PFSK-1 (cell line): ENCODE measurements around the gene SAMD10.

Experiments
- FOXP2 ChIP-seq: optimal IDR thresholded peaks from 2 replicates; pipeline ENCODE3; 2011; ENCODE audit warnings: borderline replicate concordance, control low read depth, inconsistent platforms; ENCODE audit not compliant: insufficient read depth; ENCODE audit errors: extremely low read length, extremely low read depth
- POLR2AphosphoS5 ChIP-seq: IDR thresholded peaks from 2 replicates; pipeline ENCODE4 v1.6.1; 2012; ENCODE audit warnings: low read depth, mild to moderate bottlenecking, control low read depth, low read length, moderate library complexity
- REST ChIP-seq, 2 experiments: IDR thresholded peaks; 2 replicates each; pipeline versions ENCODE4 v1.6.1 to v1.8.0; 2011 to 2012; ENCODE audit warnings: low read depth in 2 of 2, low read length in 2 of 2, control low read depth in 1 of 2, inconsistent platforms in 1 of 2, mild to moderate bottlenecking in 1 of 2, moderate library complexity in 1 of 2; ENCODE audit not compliant: insufficient read depth in 1 of 2
- SIN3A ChIP-seq: IDR thresholded peaks from 2 replicates; pipeline ENCODE4 v1.6.1; 2012; ENCODE audit warnings: mild to moderate bottlenecking, low read length, moderate library complexity, borderline replicate concordance; ENCODE audit not compliant: insufficient read depth
- TAF1 ChIP-seq: IDR thresholded peaks from 2 replicates; pipeline ENCODE4 v1.6.1; 2012; ENCODE audit warnings: low read length, control low read depth, borderline replicate concordance; ENCODE audit not compliant: insufficient read depth

SAMD10 gene

DNA sequence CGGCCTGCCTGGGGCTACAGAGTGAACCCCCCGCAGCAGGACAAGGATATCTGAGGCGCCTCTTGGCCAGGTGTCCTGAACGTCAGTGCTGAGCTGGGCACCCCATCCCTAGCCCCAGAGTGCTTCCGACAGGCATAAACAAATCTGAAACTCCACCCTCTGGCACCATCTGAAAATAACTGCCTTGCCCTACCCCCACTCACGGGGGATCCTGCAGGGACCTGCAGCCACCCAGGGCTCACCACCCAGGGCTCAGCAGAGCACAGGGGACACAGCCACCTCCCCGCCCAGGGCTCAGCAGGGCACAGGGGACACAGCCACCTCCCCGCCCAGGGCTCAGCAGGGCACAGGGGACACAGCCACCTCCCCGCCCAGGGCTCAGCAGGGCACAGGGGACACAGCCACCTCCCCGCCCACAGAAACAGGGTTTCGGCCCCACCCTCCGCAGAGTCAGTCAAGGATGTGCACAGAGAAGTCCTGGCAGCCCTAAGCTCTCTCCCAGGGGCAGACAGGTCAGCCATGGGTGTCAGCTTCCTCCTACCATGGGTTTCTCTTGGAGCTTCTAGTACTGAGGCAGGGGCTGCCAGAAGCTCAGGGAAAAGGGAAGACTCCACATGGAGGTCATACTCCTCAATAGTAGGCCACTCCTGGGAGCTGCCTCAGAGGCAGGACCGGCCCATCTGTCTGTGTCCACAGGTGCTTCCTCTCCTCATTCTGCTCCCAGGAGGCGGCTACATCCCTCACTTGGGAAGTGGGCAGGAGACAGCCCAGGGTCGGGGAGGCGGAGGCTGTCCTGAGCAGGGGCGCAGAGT is 27.8 kb downstream of the SAMD10 start:
- TF ChIP-seq TAF1 (no peak), POLR2AphosphoS5 (no peak), SIN3A (no peak), REST (IDR thresholded peaks at IDR 0.05; ENCODE audit: insufficient read depth in 1 of 2, low read depth in 2 of 2, low read length in 2 of 2) (no peak), FOXP2 (no peak)

DNA sequence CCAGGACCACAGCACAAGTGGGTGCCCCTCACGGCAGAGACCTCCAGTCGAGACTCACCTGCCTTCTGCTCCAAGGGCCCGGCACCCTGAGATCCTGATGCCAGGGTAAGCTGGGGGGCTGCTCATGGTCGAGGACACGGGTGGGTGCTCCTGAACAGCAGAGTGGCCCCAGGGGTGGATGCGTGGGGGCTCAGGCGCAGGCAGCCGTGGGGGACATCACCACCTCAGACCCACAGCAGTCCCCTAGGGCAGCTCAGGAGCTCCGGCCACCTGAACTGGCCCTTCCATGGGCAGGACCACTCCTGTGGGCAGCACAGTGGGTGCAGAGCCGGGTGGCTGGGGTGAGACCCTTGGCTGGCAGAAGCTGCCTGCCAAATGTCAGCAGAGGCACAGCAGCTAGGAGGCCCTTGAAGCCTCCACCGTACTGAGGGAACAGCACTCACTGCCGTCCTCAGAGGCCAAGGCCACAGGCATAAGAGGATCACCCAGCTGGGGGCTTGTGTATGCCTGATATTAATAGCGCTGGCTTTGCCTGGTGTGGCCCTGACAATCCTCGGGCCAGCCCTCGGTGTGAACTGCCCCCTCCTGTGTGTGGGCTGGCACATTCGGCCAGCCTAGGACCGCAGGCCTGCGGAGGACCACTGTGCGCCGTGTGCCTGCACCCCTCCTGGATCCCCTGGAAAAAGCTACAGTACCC is 28.6 kb downstream of the SAMD10 start:
- TF ChIP-seq FOXP2 (no peak), POLR2AphosphoS5 (no peak), SIN3A (no peak), TAF1 (no peak), REST (IDR thresholded peaks at IDR 0.05; ENCODE audit: insufficient read depth in 1 of 2, low read depth in 2 of 2, low read length in 2 of 2) (no peak)

DNA sequence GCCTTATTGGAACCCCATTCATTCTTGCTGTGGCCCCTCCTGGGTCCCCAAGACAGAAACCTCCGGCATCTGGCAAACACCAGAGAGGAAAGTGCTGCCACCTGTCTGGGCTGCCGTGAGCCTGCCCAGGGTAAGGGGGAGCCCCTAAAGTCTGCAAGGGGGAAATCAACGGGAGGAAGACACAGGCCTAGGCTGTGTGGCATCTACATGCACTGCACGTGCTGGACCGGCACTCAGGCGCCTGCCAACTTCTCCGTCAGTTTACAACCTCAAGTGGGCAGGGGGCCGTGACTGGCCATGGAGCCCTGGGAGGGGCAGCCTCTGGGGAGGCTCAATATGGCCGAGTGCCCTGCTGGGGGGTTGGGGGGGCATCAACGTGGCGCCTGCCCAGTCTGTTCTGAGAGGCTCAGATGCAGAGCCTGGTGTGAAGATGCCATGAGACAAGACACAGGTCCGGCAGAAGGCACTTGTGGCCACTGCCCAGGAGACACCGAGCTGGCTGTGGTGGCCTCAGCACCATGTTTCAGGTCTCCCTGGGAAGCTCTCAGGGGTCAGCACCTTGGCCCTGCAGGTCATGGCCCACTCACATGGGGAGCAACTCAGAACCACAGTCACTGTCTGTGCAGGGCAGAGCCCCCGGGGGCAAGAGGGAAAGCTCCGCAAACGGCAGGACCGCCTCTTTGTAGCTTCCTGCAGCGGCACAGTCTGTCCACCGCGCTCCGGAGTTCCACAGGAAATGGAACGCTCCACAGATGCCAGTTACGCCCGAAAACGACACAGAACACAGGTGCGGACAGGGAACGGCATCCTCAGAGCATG is 31.6 kb downstream of the SAMD10 start:
- TF ChIP-seq TAF1, result no peak

DNA sequence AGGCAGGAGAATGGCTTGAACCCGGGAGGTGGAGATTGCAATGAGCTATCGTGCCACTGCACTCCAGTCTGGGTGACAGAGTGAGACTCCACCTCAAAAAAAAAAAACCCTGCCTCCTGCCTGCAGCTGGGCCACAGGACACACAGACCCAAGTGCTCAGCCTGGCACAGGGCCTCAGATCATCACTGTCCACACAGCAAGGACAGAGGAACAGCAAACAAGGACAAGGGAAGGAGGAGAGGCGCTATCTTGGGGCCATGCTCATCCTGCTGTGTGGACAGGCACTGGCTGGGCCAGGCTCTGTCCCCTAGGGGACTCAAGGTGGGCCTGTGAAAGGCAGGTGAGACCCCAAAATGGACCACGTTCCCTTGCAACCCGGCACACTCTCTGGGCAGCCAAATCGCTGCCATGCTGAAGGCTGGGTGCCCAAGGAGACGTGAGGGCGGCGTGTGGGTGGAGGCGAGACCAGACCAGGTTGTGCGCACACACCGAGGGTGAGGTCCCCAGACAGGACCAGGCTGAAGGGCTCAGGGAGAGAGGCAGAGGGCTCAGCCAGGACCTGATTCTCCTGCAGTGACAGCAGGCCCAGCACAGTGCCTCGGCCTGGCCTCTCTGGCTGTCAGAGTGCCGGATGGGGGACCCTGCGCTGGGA is 32.3 kb downstream of the SAMD10 start:
- no peak for TF ChIP-seq POLR2AphosphoS5
- TF ChIP-seq FOXP2, result no peak
- no peak for TF ChIP-seq TAF1
- no peak for TF ChIP-seq SIN3A
- TF ChIP-seq REST (IDR thresholded peaks at IDR 0.05; ENCODE audit: insufficient read depth in 1 of 2, low read depth in 2 of 2, low read length in 2 of 2), result no peak
